GM19438 (cell line): Measurements from ENCODE around the gene KIF1A.
"Not testable (repeated sequence)": the region's sequence is repeated elsewhere in the genome, so short reads cannot be mapped to it uniquely, and the experiment has no call there.

Source experiments
- ATAC-seq: cut with Tn5 transposase; IDR thresholded peaks from one replicate; pipeline ENCODE4 v1.9.1; 2021; ENCODE audit warnings: low read depth; ENCODE audit not compliant: unreplicated experiment

KIF1A gene

GRCh38 chr2:240689975-240690374, 130.0 kb downstream of the KIF1A start:
- no peak for ATAC-seq

- ATAC-seq, result no peak
Observed at GRCh38 chr2:240688553-240688919, 131.5 kb downstream of the KIF1A start.

- ATAC-seq, result no peak
Observed at GRCh38 chr2:240687741-240688552, 132.1 kb downstream of the KIF1A start.

GRCh38 chr2:240687045-240687740, 132.8 kb downstream of the KIF1A start:
- ATAC-seq, result no peak

GRCh38 chr2:240686460-240686859, 133.6 kb downstream of the KIF1A start:
- ATAC-seq, result no peak

GRCh38 chr2:240685771-240686371, 134.1 kb downstream of the KIF1A start:
- ATAC-seq, result no peak

- not testable (repeated sequence) for ATAC-seq
Observed at GRCh38 chr2:240683980-240684728, 135.9 kb downstream of the KIF1A start.

GRCh38 chr2:240683329-240683979, 136.6 kb downstream of the KIF1A start:
- ATAC-seq, result not testable (repeated sequence)

- not testable (repeated sequence) for ATAC-seq
Observed at GRCh38 chr2:240682431-240683224, 137.4 kb downstream of the KIF1A start, which contains the start of gene AQP12B. TSS of gene AQP12B (minus strand) at chr2:240682885. CDS start at chr2:240682837, 48 bp downstream.

GRCh38 chr2:240680185-240680584, 139.8 kb downstream of the KIF1A start:
- not testable (repeated sequence) for ATAC-seq

GRCh38 chr2:240678909-240679308, 141.1 kb downstream of the KIF1A start:
- ATAC-seq, result not testable (repeated sequence)

- not testable (repeated sequence) for ATAC-seq
Observed at GRCh38 chr2:240678043-240678442, 142.0 kb downstream of the KIF1A start.

- not testable (repeated sequence) for ATAC-seq
Observed at GRCh38 chr2:240675345-240675744, 144.7 kb downstream of the KIF1A start.

GRCh38 chr2:240674461-240675184, 145.4 kb downstream of the KIF1A start:
- not testable (repeated sequence) for ATAC-seq

- no peak for ATAC-seq
Observed at GRCh38 chr2:240672701-240673190, 147.3 kb downstream of the KIF1A start.

GRCh38 chr2:240672076-240672700, 147.8 kb downstream of the KIF1A start:
- ATAC-seq, result no peak

- ATAC-seq, result no peak
Observed at GRCh38 chr2:240670950-240671349, 149.1 kb downstream of the KIF1A start.

GRCh38 chr2:240670402-240670801, 149.6 kb downstream of the KIF1A start:
- no peak for ATAC-seq
